GM15510 (cell line): ENCODE results near the gene BAG3.

Source experiments
- POLR2A ChIP-seq: IDR thresholded peaks from 3 replicates; pipeline ENCODE4 v1.6.1; 2011; ENCODE audit warnings: borderline replicate concordance; ENCODE audit not compliant: insufficient read length; ENCODE audit errors: extremely low read depth

The BAG3 gene

DNA sequence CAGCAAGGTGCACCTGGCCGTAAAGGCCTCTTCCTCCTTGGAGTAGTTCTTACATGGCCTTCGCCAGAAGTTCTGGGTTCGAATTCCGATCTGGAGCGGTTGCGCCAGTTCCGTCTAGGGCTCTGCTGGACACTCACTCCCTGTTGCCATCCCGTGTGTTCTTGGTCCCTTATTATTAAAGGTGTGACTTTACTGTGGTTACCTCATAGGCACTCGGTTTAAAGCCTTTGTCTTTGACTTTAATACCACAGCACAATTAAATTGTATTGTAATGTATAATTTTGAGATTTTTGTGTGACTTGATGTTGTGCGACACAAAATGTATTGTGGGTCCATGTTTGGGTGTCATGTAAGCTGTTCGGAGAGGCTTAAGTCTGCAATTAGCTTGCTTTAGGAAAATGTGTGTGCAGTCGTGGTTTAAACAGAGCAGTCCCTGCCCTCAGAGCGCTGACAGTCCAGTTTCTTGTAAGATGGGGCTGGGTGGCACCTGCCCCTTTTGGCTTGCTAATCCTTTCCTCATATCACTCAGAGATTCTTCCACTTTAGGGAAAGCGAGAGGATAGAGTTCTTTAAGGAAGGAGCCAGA, 75.6 kb downstream of the BAG3 start:
- TF ChIP-seq POLR2A: no peak
